Lung (tissue), 12 donors: ENCODE results near the gene KCNIP4. TPM values are rescaled to one million over a fixed set of nuclear protein-coding genes. Genes with fewer than 3 reads are reported as not detected.

Experiments
- ATAC-seq: fragments of 200-7000 bp; cut with Tn5 transposase; one replicate; pipeline ENCODE4 v1.9.1; 2020; ENCODE audit warnings: moderate number of reproducible peaks; ENCODE audit not compliant: insufficient read depth, low FRiP score
- DNase-seq, 3 donors: peaks; one replicate each; pipeline ENCODE4 v3.0.0-alpha.2; 2013 to 2017
- H3K27ac ChIP-seq, 2 donors: one replicate each; pipeline ENCODE4 v1.5.1; 2013; ENCODE audit warnings: mild to moderate bottlenecking in 2 of 2, moderate library complexity in 2 of 2, control low read depth in 1 of 2, inconsistent platforms in 1 of 2, low read depth in 1 of 2, low read length in 1 of 2
- H3K27me3 ChIP-seq, 3 donors: one replicate each; pipeline ENCODE4 v1.5.1; 2013; ENCODE audit warnings: low read length in 2 of 3; ENCODE audit not compliant: control insufficient read depth in 3 of 3, insufficient read depth in 3 of 3
- H3K36me3 ChIP-seq, 4 donors: one replicate each; pipeline ENCODE4 v1.5.1; 2013; ENCODE audit warnings: low read length in 4 of 4, mild to moderate bottlenecking in 1 of 4, moderate library complexity in 1 of 4; ENCODE audit not compliant: control insufficient read depth in 4 of 4, insufficient read depth in 4 of 4
- H3K4me1 ChIP-seq, 5 donors: one replicate each; pipeline ENCODE4 v1.5.1; 2013; ENCODE audit warnings: low read length in 5 of 5, mild to moderate bottlenecking in 2 of 5, moderate library complexity in 1 of 5; ENCODE audit not compliant: control insufficient read depth in 5 of 5, insufficient read depth in 5 of 5
- H3K4me3 ChIP-seq: one replicate; pipeline ENCODE4 v1.5.1; 2013; ENCODE audit warnings: mild to moderate bottlenecking, control low read depth, moderate library complexity
- H3K9ac ChIP-seq, 2 donors: one replicate each; pipeline ENCODE4 v1.5.1; 2013; ENCODE audit warnings: low read length in 2 of 2, control low read depth in 1 of 2; ENCODE audit not compliant: insufficient read depth in 1 of 2
- H3K9me3 ChIP-seq, 4 donors: one replicate each; pipeline ENCODE4 v1.5.1; 2013; ENCODE audit warnings: low read length in 3 of 4, mild to moderate bottlenecking in 1 of 4, moderate library complexity in 1 of 4; ENCODE audit not compliant: control insufficient read depth in 4 of 4, insufficient read depth in 3 of 4
- CTCF ChIP-seq: IDR thresholded peaks from 2 replicates; pipeline ENCODE4 v1.5.1; 2012; ENCODE audit warnings: mild to moderate bottlenecking; ENCODE audit errors: control extremely low read depth, extremely low read depth
- WGBS, 2 donors: extraction: QIAGEN DNeasy Blood & Tissue Kit; methylation state at CpG; one replicate each; pipeline ENCODE4 v1.1.7; 2013; 5-methylcytosine and 5-hydroxymethylcytosine counted together
- polyA plus RNA-seq, 2 donors: library from polyadenylated mRNA; stranded (reverse); fragments of 200-250 nt; gene quantifications; one replicate each; pipeline ENCODE4 v1.2.1, GENCODE V29; 2013
- total RNA-seq, 2 donors: library from RNA; depleted of rRNA in 1 of 2; stranded (reverse); fragments of >200 nt in 1 of 2; gene quantifications; one replicate each; pipeline ENCODE4 v1.2.1, GENCODE V29; 2014 to 2021
- donor health status: control.
- donor health status: control.
- donor health status: Bipolar disorder and iron deficiency.
- donor health status: healthy.
- donor health status: DM: yes; HTN: yes; CAD: no.

KCNIP4 gene
- total and polyA plus RNA-seq, 4 donors, result 0.11 TPM; not detected in 3

- Histone ChIP-seq H3K4me3 (no peak overlapping the region), H3K9ac (no peak overlapping the region), H3K4me1 (no peaks in the 10 kb centered on the region), H3K9me3 (no peaks in the 10 kb centered on the region), H3K27ac (no peak overlapping the region), H3K27me3 (no peaks in the 10 kb centered on the region), H3K36me3 (no peaks in the 10 kb centered on the region)
- ATAC-seq (no peak), DNase-seq (no peak)
- no peak for TF ChIP-seq CTCF
- 78 to 79% methylated on average over 3 of the region's 3 CpGs for WGBS, 2 donors
These were observed 1043.6 kb downstream of the KCNIP4 start for GRCh38 chr4:20904966-20905365.

- no peaks in the 10 kb centered on the region for H3K27me3 ChIP-seq
- DNase-seq (no peak), ATAC-seq (no peak)
- 99 to 100% methylated on average over 1 of the region's 1 CpG for WGBS, 2 donors
- no peak overlapping the region for H3K27ac ChIP-seq
- H3K36me3 ChIP-seq, result no peaks in the 10 kb centered on the region
- no peaks in the 10 kb centered on the region for H3K9me3 ChIP-seq
- H3K9ac ChIP-seq, result no peak overlapping the region
- no peak for TF ChIP-seq CTCF
- no peaks in the 10 kb centered on the region for H3K4me1 ChIP-seq
- no peak overlapping the region for H3K4me3 ChIP-seq
These were observed 1046.7 kb downstream of the KCNIP4 start for GRCh38 chr4:20901851-20902250.

GRCh38 chr4:20899591-20899990 lies 1049.0 kb downstream of the KCNIP4 start:
- no peaks in the 10 kb centered on the region for H3K4me1 ChIP-seq
- TF ChIP-seq CTCF, result no peak
- DNase-seq (no peak), ATAC-seq (no peak)
- H3K4me3 ChIP-seq, result no peak overlapping the region
- no peaks in the 10 kb centered on the region for H3K27me3 ChIP-seq
- H3K36me3 ChIP-seq, result no peaks in the 10 kb centered on the region
- H3K9me3 ChIP-seq, result no peaks in the 10 kb centered on the region
- no peak overlapping the region for H3K27ac ChIP-seq
- H3K9ac ChIP-seq, result no peak overlapping the region

- no peak for TF ChIP-seq CTCF
- 48 to 64% methylated on average over 2 of the region's 2 CpGs for WGBS, 2 donors
- no peak for ATAC-seq
These were observed 1052.6 kb downstream of the KCNIP4 start for GRCh38 chr4:20895988-20896387.

More at GRCh38 chr4:20895988-20896387, 1052.6 kb downstream of the KCNIP4 start:
- Histone ChIP-seq H3K4me1 (no peaks in the 10 kb centered on the region), H3K9ac (no peak overlapping the region), H3K27me3 (no peaks in the 10 kb centered on the region), H3K9me3 (no peaks in the 10 kb centered on the region), H3K4me3 (no peak overlapping the region), H3K27ac (no peak overlapping the region), H3K36me3 (no peaks in the 10 kb centered on the region)
- DNase-seq, result no peak
